ENCODE measurements around the gene COL8A2.
A peak's percentile ranks its signal among the peaks of the same experiment; 100 is the strongest.

COL8A2 gene

DNA sequence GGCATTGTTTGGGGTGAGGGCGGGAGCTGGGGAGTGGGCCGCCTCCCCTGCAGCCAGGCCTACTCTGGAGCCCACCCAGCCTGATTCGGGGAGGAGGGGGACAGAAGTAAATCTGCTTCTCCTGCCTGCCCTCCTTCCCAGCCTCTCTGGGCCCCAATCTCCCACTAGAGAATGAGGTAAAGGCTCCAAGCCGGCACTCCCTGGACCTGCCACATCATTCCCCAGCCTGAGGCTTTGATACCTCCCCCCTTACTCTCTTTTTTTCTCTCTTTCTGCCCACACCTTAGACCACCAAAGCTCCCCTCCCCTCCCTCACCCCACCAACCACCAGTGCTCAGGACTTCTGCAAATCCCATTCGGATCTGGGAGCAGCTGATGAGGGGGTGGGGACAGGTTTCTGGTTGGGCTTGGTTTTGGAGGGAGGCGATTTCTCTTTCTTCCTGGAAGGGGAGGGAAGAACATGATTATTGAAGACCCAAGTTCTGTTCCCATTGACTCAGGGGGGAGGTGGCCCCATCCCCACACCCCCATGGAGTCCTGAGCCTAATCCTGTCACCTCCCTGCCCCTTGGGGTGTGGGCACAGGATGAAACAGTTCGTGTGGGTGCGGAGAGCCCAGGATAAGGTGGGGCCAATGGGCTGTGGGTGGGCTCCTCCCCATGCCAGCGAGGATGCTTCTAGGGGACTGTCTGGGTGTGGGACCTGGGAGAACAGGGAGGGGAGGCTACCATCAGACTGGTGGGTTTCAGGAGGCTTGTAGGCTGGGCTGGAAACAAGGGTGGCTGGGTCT, 32.3 kb upstream of the COL8A2 start:
- DNase-seq: peak in 1 of 2 donors; percentile 27

DNA sequence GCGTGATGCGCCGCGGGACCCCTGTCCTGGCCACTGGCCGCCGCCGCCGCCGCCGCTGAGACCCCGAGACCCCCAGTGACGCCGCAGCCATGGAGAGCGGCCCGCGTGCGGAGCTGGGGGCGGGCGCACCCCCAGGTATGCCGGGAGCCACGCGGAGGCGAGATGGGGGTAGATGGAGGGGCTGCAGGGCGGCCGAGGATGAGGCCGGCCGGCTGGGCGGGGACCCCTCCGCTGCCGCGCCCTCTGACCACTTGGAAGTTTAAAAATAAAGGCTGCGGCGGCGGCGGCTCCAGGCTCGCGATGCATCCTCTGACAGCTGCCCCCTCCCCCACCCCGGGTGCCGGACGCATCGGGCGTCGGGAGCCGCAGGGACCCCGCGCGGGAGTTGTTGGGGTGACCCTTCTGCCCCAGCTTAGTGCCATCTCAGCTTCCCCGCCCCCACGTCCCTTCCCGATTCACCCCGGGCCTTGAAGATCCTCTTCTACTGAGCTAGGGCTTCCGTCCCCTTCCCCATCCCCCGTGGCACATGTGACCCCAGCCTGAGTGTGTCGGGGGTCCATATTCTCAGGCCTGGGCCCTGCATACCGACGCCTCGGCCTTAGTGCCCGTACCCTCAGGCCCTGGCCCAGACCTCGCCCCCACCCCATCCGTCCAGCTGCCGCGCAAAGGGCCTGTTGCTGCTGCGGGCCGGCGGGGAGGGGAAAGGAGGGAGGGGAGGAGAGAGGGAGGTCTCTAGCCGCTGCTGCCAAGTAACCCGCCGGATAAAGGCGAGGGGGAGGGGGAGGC, 31.5 kb upstream of the COL8A2 start:
- DNase-seq: peak; percentile 71 to 72

DNA sequence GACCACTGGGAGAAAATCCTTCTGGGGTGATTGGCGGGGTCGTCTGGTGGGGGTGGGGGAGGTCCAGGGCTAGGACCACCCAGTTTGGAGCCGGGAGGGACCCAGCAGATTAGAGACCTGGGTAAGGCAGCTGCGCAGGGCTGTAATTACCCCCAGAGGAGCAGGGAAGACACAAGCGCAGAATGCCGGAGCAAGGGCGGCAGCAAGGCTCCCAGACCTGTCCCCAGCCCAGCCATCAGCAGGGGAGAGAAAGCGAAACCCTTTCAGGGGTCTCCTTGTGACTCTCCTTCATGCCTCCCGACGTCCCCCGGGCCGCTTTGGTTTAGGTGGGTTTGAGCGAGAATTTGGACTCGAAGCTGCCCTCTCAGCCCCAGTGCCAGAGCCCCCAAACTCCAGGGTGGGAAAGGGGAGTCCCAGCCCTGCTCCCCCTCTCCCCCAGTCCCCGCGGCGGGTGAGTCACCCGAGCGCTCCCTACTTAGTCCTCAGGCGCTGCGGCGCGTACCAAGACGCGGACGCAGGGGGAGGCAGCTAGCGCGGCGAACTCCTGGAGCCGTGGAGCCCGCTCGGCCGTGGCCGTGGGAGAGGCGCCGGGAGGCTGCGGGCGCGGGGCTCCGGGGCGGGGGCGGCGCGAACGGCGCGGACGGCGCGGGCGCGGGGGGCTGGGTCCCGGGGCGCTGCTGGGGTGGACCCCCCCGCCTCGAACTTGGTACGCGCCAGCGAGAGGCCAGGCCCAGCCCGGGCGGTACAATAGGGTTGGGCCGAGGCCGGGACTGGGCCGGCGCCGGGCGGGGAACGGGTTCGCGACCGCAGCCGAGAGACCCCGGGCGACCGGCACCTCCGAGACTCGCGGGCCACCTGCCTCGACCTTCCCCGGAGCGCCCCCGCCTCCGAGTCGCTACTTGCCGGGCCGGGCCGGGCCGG, 30.6 kb upstream of the COL8A2 start, which contains the start of gene MAP7D1:
Gene MAP7D1 (plus strand): TSS at position 753 of the 921 bp plus-strand sequence. CDS start 258 bp downstream, outside the sequence.
- peak; percentile 85 to 86 for DNase-seq

DNA sequence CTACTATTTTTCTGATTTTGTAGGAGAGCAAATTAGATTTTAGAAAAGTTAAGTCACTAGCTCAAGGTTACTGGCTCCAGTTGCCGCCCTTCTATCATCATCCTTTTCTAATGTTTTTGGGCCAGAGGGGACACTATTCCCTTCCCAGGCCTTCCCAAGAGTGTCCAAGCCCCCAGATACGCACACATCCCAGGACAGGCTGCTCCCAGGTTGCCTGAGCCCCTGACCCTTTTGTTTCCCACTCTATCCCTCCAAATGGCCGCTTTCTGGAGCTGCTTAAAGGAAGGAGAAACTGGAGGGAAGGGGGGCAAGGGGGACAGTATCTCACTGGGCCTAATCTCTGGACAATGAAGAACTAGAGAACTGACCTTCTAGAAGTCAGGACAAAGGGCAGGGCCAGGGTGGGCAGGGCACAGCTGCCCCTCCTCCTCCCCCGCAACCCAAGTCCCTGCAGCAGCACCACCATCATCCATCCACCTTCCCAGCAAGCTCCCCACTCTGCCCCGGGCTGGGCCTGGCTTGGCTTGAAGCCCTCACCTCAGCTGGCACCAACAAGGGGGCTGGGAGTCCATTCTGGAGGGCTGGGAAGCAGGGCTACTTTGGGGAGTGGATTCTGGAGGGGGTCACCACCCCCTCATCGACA, 29.9 kb upstream of the COL8A2 start:
- DNase-seq: peak in 1 of 2 donors; percentile 14

DNA sequence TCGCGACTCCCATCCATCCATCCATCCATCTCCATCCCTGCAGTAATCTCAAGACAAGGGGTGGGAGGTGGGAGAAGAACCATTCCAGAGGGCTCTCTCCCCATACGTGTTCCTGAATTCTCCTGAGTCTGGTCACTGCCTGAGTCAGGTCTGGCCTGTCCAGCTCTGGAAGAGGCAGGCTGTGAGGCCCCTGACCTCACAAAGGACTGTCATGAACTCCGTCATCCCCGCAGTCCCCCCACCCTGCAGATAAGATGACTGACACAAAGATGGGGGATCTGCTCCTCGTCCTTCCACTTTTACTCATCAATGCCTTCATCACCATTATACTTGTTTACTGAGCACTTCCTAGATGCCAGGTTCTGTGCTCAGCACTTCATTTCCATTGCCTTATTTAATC, 29.3 kb upstream of the COL8A2 start:
- no peak for DNase-seq

DNA sequence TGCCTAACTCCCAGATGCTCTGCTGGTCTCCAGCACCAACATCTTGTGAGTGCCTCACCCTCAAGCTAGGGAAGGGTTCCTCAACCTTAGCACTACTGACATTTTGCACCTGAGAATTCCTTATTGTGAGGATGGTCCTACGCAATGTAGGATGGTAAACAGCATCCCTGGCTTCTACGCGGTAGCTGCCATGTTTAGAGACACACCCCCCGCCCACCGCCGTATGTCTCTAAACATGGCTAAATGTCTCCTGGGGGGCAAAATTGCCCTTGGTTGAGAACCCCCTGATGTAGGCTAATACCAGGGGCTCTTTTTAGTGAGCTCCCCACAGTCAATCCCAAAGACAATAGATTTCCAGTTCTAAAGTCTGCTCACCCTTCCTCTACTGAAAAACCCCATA, 28.5 kb upstream of the COL8A2 start:
- DNase-seq: no peak

DNA sequence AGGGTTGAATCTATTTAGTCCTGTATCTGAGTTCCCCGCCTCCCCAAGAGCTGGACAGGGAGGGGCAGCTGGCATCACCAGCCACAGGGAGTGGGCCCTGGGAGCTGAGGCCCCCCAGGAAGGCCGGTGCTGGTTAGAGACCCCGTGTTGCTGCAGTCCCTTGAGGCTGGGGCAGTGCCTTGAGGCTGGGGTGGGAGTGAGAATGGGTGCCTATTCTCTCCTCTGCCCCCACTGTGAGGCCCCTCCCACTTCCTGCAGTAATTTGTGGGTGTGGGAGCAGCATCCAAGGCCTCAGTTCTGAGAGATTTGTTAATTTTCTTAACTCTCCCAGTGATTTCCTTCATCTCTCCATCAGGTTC, 26.8 kb upstream of the COL8A2 start:
- peak; percentile 55 to 57 for DNase-seq

DNA sequence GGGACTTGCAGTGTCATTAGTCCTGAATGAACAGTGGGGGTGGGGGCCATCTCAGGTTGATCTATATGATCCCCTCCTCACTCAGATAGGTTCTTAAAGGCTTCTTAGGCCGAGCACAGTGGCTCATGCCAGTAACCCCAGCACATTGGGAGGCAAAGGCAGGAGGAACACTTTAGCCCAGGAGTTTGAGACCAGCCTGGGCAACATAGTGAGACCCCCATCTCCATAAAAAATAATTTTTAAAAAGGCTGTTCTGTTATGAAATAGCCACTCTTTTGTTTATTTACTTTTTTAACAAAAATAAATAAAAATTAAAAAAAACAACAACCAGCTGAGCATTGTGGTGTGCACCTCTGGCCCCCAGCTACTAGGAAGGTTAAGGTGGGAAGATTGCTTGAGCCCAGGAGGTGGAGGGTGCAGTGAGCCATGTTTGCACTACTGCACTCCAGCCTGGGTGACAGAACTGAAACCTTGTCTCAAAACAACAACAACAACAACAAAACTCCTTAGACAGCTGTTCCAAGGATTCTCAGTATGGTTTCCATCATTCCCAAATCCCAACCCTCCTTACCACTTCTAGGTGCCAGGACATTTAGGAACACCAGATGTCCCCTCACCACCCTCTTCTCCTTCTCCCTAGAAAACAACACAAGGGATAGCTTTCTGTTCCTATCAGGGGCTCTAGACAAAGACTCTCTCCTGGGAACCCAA, 26.3 kb upstream of the COL8A2 start:
- no peak for DNase-seq

DNA sequence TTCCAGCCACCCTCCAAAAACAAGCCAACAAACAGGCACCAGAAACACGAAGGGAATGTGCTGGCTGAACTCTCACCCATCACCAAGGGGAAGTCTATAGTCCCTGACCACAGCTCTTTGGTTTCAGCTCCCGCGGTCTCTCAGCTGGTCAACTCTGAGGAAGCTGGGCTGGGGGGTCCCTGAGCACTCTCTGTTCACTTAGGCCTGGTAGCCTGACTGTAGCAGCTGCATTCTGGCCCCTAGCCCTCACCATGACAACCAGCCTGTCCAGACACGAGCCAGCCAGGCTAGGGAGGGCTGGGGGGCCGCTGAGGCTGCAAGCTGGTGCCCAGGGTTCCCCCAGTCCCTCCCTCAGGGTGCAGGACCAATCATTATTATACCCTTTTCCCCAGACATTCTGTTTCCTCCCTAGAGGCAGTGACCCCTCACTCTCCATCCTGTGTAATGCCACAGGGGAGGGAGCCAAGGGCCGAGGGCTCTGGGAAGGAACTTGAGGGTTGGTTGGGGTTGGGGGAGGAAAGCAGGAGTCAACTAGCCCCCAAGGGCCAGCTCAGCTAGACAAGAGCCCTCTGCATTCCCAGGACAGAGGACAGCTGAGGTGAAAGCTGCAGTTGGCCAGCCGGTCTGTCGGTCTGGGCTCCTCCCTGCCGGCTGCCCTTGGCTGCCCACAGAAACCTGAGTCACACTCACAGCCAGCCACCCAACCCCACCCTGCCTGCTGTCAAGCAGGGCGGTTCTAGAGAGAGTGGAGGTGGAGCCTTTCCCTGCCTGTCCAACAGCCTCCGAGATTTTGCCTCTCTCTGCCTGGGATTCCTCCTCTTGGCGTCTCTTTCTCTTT, 25.5 kb upstream of the COL8A2 start:
- DNase-seq: peak; percentile 74 to 76

DNA sequence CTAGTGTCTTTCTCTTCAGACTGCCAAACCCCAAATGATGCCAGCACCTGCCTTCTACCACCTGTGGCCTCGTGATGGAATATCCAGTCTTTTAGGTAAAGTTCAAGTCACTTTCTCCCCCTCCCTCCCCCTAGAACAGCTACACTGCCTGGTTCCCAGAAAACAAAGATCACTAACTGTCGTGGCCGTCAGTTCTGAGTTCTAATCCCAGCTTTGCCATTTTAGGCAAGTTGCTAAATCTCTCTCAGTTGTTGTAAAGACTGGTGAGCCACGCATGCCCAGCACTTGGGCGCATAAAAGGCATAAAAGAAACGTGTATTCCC, 24.9 kb upstream of the COL8A2 start:
- DNase-seq: peak in 1 of 2 donors; percentile 36

DNA sequence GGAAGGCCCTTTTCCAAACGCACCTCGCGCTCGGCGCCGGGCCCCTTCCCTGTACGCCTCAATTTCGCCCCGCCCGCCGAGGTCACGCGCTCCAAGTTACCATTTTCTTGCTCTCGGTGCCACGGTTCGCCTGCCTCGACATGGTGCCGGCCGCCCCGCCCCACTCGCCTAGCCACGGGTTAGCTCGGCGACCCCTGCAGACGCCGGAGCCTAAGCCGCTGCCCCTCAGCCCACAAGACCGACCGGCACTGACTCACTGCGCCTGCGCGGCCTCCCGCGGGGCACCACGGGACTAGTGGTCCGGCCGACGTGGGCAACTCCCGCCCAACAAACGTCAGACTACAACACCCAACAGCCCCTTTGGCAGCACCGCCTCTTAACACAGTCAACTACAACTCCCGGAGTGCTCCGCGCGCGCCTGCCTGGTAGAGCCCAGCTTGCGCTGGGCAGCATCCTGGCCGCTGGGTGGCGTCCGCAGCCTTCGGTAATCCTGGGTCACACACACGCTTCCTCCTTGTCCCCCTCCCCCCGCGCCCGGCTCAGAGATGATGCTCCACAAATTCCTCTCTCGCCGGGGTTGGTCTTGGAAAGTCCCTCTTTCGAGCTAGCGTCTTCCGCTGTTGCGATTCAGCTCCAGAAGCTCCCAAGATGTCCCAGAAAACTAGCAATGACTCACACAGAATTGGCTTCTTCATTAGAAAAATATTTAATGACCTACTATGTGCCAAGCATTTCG, 24.4 kb upstream of the COL8A2 start, which contains the start of gene TRAPPC3:
Gene TRAPPC3 (minus strand): TSS at position 250 of the 736 bp plus-strand sequence. CDS start 108 bp downstream, at position 142.
- DNase-seq: peak; percentile 100

DNA sequence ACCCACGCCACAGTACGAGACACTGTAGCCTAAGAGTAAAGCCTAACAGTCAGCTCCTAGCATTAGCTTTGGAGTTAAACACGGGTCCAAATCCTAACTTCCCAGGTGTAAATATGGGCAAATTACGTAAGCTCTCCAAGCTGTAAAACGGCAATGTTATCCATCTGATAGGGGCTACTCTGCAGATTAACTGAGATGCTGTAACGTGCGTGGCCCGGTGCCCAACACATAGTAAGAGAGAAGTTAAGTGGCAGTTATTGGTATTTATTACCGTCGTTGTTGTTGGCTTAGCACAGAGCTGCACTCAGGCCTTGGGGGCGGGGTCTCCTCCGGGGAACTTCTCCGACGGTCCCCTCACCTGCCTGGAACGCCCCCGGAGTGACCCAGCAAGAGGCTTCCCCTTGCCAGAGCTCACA, 23.8 kb upstream of the COL8A2 start:
- DNase-seq: no peak

DNA sequence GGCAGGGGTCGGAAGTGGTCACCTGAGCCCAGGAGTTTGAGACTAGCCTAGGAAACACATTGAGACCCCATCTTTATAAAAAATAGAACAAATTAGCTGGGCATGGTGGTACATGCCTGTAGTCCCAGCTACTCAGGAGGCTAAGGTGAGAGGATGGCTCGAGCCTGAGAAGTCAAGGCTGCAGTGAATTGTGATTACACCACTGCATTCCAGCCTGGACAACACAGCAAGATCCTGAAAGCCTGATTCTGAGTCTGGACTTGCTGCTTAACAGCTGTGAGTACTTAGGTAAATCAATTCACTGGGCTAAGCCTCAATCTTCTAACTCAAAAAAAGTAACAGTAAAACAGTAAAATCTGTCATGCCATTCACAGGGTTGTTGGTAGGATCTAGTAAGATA, 19.4 kb upstream of the COL8A2 start:
- no peak for DNase-seq

DNA sequence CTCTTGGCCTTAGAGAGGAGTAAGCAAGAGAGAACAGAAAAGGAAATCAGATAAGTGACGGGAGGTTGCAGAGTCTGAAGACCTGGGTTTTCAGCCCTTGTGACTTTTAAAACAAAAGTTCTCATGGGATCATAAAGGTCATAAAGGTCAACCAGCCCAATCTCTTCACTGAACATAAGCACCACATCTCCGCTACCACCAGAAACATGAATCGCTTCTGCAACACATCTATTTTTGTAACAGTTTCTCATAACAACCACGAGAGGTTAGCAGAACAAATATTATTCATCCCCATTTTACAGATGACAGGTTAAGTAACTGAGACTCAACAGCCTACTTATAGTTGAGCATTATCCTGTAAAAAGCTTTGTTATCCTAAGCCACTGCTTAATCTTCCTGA, 18.4 kb upstream of the COL8A2 start:
- no peak for DNase-seq

DNA sequence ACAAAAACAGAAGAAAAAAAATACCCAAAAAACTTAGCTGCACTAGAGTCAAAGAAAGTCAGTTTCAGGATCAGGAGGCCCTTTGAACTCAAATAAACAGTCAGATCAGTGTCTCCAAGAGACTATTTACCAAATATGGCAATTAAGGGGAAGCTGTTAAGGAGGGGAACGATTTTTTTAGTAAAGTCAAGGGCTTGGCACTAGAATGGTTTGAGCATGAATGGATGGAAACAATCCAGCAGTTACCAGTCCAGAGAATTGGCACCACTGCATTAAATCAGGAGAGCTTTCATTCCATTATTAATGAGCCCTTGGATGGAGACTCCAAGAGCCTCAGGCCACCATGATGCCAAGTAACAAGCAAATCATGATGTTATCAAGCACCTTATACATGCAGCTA, 17.1 kb upstream of the COL8A2 start:
- DNase-seq: no peak

DNA sequence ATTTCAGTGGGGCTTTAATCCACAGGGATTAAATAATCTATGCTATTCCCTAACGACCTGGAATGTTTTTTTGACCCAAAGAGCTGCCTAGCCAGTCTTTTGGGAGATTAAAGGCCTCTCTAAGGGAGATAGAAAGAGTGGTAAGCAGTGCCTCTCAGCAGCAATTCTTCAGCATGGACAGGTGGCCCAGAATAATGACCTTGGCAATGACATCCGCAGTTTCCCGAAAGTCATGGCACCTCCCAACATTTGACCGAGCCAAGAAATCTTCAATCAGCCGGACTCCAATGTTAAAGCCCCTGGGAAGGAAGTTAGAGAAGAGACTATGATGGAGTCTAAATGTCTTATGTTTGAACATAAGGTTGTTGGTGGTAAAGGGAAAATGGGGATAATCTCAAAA, 14.5 kb upstream of the COL8A2 start:
- no peak for DNase-seq

DNA sequence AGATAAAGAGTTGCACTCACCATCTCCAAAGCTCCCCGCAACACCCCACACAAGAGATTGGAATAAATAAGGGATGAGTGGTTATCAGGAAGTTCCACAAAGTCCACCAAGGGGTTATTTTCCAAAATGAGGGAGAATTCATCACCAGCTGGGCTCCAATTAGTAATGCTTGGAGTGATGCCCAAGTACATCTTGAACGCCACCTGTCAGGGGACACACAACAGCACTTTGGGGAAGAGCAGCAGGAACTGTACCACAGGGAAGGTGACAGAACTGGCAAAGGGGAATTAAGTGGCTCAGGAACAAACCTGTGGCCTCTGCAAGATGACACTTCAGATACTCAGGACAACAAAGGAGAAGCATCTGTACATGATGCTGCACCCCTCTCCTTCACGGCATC, 12.8 kb upstream of the COL8A2 start:
- no peak for DNase-seq

DNA sequence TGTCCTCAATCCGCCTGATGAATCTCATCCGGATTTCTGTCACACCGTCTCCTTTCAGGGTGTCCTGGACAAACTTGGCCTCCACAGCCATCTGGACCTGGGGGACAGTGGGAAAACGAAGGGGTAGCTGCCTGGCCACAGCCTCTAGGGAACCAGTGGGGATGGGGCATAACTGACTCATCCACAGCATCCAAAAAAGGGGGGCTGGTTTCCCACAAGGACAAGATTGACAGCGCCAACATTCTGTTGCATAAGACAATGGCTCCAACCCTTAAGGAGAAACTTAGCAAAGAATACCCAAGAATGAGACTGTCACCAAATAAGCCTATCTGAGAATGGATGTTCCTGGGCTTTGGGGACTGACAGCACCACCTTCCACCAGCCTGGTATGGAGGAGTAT, 12.2 kb upstream of the COL8A2 start:
- no peak for DNase-seq

DNA sequence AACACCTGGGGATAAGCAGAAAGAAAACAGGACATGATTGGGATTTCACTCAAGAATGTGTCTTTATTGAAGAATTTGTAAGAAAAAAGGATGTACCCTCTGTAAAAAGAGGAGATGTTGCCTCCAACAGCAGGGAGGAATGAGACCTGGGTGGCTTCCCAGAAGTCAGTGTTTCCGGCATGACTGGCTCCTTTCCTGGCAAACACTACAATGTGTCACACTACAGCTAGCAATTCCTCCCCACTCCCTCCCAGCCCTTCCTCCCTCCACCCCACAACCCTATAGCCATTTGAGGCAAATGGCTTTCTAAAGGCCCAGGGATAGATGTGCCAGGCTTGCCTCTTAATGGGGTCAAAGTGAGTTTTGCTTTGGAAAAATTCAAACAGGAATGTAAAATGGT, 11.5 kb upstream of the COL8A2 start:
- DNase-seq: no peak

DNA sequence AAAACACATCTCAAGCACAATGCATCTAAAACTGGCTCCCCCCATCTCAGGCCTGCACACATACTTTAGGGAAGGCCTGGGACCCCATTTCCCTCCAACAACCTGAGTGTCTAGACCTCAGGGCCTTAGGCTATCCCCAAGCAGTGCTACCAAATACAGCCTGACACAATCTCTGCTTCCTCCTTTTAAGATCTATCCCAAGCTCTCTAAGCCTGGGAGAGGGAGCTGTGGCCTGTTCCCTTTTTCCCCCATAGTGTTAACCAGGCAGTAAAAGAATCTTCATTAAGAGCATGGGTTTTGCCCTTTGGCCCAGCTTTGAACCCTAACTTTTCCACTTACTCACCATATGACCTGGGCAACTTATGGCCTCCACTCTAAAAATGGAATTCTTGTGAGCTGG, 10.8 kb upstream of the COL8A2 start:
- no peak for DNase-seq

Data from stimulated activated CD4-positive, alpha-beta T cell treated with anti-CD3 and anti-CD28 coated beads, Interleukin-2, amount 100 ng/mL, for 24 hours (primary cell).